Caki2 (cell line): ENCODE measurements around the gene KRT36. TPM values are rescaled to one million over a fixed set of nuclear protein-coding genes. Genes with fewer than 3 reads are reported as not detected.

Experiments used
- DNase-seq: peaks from one replicate; pipeline ENCODE4 v3.0.0-alpha.2; 2015; ENCODE audit warnings: low read depth
- in situ Hi-C: cut with HindIII; loops from 2 replicates; pipeline ENCODE4 v1.10.0; 2016; ENCODE audit warnings: low sequenced_read_pairs, low pct_unique_long_range_greater_than_20kb, mixed read lengths
- total RNA-seq: library from RNA; depleted of rRNA; stranded (reverse); fragments of >200 nt; shearing (Covaris generic); gene quantifications from 2 replicates; pipeline ENCODE4 v1.2.3, GENCODE V29; 2014; ENCODE audit warnings: low replicate concordance

KRT36 gene
- total RNA-seq, 1 experiment from 2014 or later: not detected

GRCh38 chr17:41523787-41524186 lies 34.1 kb upstream of the KRT36 start:
- DNase-seq: peak; percentile 52
- in situ Hi-C loops: no loop called here

GRCh38 chr17:41523225-41523593 lies 33.5 kb upstream of the KRT36 start:
- DNase-seq: no peak
- in situ Hi-C loops: no loop called here

GRCh38 chr17:41522301-41523224 lies 32.9 kb upstream of the KRT36 start:
- peak; percentile 57 for DNase-seq
- in situ Hi-C loops: no loop called here

DNA sequence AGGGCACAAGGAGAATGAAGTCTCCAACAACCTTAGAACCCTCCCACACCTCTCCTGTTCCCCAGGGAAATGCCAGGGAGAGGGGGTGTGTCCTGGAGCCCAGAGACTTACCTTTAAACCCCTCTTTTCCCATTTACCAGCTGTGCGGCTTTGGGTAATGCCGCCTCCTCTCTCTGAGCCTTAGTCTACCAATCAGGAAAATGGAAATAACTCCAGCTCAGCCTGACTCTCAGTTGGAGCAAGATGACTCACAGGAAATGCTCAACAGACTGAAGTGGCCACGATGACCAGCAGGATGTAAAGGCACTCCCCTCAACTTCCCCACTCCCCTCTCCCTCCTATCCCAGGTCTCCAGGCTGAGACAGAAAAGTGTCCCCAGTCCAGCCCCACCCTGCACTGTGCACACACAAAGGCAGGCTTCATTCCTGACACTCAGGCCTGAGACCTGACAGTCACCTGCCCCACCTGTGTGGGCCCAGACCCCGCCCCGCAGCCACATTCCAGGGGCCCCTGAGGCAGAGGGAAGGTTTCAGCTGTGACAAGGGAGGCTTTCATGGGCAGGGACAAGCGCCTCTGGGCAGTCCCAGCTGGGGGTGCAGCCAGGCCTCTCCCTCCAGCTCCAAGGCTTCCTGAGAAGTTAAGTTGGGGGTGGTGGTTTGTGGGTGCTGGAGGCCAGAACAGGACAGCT lies 32.0 kb upstream of the KRT36 start:
- in situ Hi-C loops: no loop called here
- DNase-seq: peak; percentile 88

GRCh38 chr17:41520821-41521521 lies 31.3 kb upstream of the KRT36 start:
- peak; percentile 85 for DNase-seq
- in situ Hi-C loops: no loop called here

DNA sequence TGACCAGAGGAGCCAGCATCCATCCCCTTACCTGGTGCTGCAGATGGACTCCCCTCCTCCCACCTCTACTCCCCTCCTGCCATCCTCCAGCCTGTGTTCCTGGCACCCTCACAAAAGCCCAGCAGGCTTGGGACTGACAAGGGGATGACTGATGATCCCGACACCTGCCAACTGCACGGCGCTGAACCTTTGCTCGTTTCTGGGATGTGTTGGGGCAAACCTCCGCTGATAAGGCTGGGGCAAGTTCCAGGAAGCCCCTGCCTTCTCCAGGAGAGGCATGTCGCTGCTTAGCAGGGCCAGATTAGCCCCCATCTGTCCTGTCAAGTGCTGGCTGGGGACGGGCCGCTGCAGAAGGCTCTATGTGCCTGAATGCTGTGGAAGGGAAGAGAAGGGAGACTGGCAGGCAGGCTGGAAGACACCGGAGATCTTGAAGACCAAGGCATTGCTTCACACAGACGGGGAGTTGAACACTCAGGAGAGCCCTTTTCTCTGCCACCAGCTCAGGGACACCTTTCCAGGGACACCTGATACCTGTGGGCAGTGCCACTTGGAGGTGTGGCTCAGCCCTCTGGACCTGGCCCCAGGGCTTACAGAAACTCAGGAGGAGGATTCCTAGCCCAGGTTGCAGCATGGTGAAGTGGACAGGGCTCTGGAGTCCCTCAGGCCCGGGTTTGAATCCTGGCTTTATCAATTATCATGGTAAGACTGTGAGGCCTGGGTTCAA lies 30.0 kb upstream of the KRT36 start:
- DNase-seq: peak; percentile 53
- in situ Hi-C loops: no loop called here

GRCh38 chr17:41518789-41519449 lies 29.2 kb upstream of the KRT36 start, which contains the start of gene KRT15:
Gene KRT15, minus strand, starts transcription at chr17:41518890. Its CDS starts 63 bp downstream, at chr17:41518827.
- DNase-seq: peak; percentile 75

GRCh38 chr17:41518031-41518430 lies 28.3 kb upstream of the KRT36 start:
- in situ Hi-C loops: no loop called here
- DNase-seq: no peak

More at GRCh38 chr17:41518789-41519449, 29.2 kb upstream of the KRT36 start, which contains the start of gene KRT15:
- in situ Hi-C loops: no loop called here

DNA sequence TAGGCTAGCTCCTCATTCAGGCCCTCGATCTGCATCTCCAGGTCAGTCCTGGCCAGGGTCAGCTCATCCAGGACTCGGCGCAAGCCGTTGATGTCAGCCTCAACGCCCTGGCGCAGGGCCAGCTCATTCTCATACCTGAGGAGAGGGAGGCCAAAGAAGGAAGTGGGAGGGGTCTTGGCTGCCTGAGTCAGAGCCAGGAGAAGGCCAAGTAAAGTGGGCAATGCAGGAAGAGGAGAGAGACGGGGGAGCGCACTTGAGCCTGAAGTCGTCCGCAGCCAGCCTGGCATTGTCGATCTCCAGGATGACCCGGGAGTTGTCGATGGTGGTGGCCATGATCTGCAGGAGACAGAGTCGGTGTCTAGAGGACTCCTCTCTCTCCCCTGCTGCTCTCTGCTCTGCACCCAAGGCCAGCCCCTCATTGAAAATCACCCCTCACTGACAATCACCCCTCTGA lies 27.1 kb upstream of the KRT36 start:
- DNase-seq: no peak

DNA sequence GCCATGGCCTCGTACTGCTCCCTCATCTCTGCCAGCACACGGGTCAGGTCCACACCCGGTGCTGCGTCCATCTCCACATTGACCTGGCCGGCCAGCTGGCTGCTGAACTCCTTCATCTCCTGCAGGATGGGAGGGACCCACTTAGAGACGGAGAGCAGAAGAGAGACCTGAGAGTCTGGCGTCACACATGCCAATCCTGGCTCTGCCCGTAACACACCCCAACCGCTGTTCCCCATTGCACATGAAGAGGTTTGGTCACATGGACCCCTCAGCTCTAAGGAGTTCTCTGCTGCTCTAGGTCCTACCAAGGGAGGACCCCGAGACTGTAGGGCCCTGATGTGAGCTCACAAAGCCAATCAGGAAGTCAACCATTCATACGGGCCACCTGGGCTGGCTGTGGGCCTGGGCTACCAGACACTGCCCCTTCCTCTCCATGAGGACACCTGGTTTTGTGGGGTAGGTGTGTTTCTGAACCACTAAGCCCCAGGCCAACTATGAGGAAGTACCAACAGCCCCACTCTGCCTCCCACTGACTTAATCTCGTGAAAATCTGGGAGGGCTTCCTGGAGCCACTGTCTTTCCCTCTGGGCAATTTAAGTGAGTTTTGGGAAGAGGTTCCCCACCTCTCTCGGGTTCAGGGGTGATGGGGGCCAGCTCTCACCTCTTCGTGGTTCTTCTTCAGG lies 26.6 kb upstream of the KRT36 start:
- in situ Hi-C loops: no loop called here
- DNase-seq: no peak

More for the DNA sequence above, 27.1 kb upstream of the KRT36 start:
- in situ Hi-C loops: no loop called here

GRCh38 chr17:41513168-41513547 lies 23.4 kb upstream of the KRT36 start:
- no peak for DNase-seq
- in situ Hi-C loops: no loop called here

DNA sequence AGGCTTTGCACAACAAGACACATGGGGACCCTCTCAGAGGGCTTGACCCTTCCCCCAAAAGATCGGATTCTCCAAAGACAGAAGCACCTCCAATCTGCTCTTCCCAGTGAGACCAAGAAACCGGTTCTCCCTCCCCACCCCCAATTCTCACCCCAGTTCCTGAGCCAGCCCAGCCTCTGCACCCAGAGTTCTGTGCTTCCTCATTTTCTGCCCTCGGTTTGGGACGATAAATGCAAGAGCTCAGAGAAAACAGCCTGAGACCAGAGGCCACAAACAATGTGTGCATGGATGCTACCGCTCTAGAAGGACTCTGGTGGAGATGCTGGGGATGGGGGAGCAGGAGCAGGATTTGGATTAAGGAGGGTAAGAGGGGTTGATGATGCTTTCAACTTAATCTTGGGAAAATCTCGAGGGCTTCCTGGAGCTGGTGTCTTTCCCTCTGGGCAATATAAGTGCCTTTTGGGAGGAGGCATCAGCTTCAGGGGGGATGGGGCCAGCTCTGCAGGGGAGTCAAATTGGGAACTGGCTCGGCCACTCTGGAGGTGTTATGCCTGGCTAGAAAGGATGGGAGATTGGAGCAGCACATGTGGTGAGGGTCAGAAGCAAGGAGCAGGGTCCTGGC lies 22.9 kb upstream of the KRT36 start:
- in situ Hi-C loops: no loop called here
- no peak for DNase-seq

GRCh38 chr17:41511716-41512115 lies 22.0 kb upstream of the KRT36 start:
- DNase-seq: no peak
- in situ Hi-C loops: no loop called here

GRCh38 chr17:41511116-41511515 lies 21.4 kb upstream of the KRT36 start:
- in situ Hi-C loops: no loop called here
- no peak for DNase-seq

- no peak for DNase-seq
- in situ Hi-C loops: no loop called here
These were observed 20.7 kb upstream of the KRT36 start for GRCh38 chr17:41510251-41511065.

DNA sequence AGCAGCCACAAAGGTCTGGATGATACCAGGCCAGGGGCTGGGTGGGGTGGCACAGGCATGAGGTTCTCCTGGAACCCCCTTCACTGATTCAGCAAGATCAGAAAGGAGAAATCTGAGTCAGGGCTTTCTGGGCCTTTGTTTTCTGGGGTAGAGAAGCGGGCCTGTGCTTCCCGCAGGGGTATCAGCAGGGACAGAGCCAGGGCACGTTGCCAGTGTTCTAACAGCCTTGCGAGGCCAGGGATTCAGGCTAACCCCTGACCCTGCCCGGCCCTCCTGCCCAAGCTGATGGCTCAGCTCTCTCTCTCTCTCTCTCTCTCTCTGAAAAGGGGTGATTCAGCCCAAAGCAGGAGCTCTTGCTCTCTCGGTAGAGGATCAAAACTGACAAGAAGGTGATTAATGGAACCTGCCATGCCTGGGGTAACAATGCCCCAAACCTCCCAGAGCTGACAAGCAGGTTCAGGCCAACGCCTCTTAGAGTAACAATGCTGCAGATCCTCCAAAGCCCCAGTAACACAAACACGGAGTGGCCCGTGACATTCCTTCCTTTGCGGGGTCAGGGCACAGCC lies 17.7 kb upstream of the KRT36 start:
- DNase-seq: no peak
- in situ Hi-C loops: no loop called here
